Astrocyte (in vitro differentiated cells and primary cell): ENCODE results near the gene CLIP2. TPM values are rescaled to one million over a fixed set of nuclear protein-coding genes. Genes with fewer than 3 reads are reported as not detected.
A peak's percentile ranks its signal among the peaks of the same experiment; 100 is the strongest.

Source experiments
- DNase-seq: peaks from one replicate; pipeline ENCODE4 v3.0.0-alpha.2; 2010; ENCODE audit warnings: low read depth
- FAIRE-seq: peaks from 2 replicates; lab custom pipeline; 2011; peaks lifted over from hg19 to GRCh38; lab: Jason Lieb, UNC
- H2AFZ ChIP-seq: 2 replicates; pipeline ENCODE4 v1.6.0; 2012; ENCODE audit warnings: low read depth, low read length, inconsistent platforms
- H3K27ac ChIP-seq: 2 replicates; pipeline ENCODE4 v1.5.1; 2011; ENCODE audit warnings: low read depth, low read length, inconsistent platforms
- H3K27me3 ChIP-seq: 2 replicates; pipeline ENCODE4 v1.6.0; 2011; ENCODE audit warnings: low read length, inconsistent platforms; ENCODE audit not compliant: insufficient read depth
- H3K36me3 ChIP-seq: 2 replicates; pipeline ENCODE4 v1.5.1; 2011; ENCODE audit warnings: low read length, inconsistent platforms; ENCODE audit not compliant: insufficient read depth
- H3K4me1 ChIP-seq: 2 replicates; pipeline ENCODE4 v1.5.1; 2011; ENCODE audit warnings: low read length, inconsistent platforms; ENCODE audit not compliant: insufficient read depth
- H3K4me2 ChIP-seq: 2 replicates; pipeline ENCODE4 v1.6.0; 2012; ENCODE audit warnings: low read length, inconsistent platforms
- H3K4me3 ChIP-seq: 2 replicates; pipeline ENCODE4 v1.5.1; 2011; ENCODE audit warnings: low read depth, mild to moderate bottlenecking, low read length, inconsistent platforms; ENCODE audit not compliant: insufficient read depth
- H3K79me2 ChIP-seq: 2 replicates; pipeline ENCODE4 v1.6.0; 2012; ENCODE audit warnings: mild to moderate bottlenecking, low read length, inconsistent platforms; ENCODE audit not compliant: insufficient read depth
- H3K9ac ChIP-seq: 2 replicates; pipeline ENCODE4 v1.6.0; 2012; ENCODE audit warnings: mild to moderate bottlenecking, low read length, inconsistent platforms
- H3K9me3 ChIP-seq: 2 replicates; pipeline ENCODE4 v1.5.1; 2012; ENCODE audit warnings: low read depth, mild to moderate bottlenecking, low read length, inconsistent platforms; ENCODE audit not compliant: insufficient read depth
- H4K20me1 ChIP-seq: 2 replicates; pipeline ENCODE4 v1.6.0; 2012; ENCODE audit warnings: low read length, inconsistent platforms; ENCODE audit not compliant: insufficient read depth
- H3K27ac Mint-ChIP-seq: one replicate; pipeline ENCODE4 v1.8.0; 2021; ENCODE audit warnings: mild to moderate bottlenecking, mixed read lengths; ENCODE audit not compliant: unreplicated experiment
- H3K27me3 Mint-ChIP-seq: one replicate; pipeline ENCODE4 v1.8.0; 2021; ENCODE audit warnings: low read depth, mixed read lengths; ENCODE audit not compliant: unreplicated experiment
- H3K36me3 Mint-ChIP-seq: one replicate; pipeline ENCODE4 v1.8.0; 2021; ENCODE audit warnings: low read depth, mixed read lengths; ENCODE audit not compliant: unreplicated experiment
- H3K4me1 Mint-ChIP-seq: one replicate; pipeline ENCODE4 v1.8.0; 2021; ENCODE audit warnings: low read depth, mixed read lengths; ENCODE audit not compliant: unreplicated experiment
- H3K4me3 Mint-ChIP-seq: one replicate; pipeline ENCODE4 v1.8.0; 2021; ENCODE audit warnings: mild to moderate bottlenecking, moderate library complexity, mixed read lengths; ENCODE audit not compliant: unreplicated experiment
- H3K9me3 Mint-ChIP-seq: one replicate; pipeline ENCODE4 v1.8.0; 2021; ENCODE audit warnings: mild to moderate bottlenecking, mixed read lengths; ENCODE audit not compliant: unreplicated experiment
- EZH2 ChIP-seq: IDR thresholded peaks from 2 replicates; pipeline ENCODE4 v1.6.1; 2012; ENCODE audit warnings: mild to moderate bottlenecking, low read length, inconsistent platforms; ENCODE audit not compliant: insufficient read depth
- total RNA-seq: library from RNA; stranded (reverse); gene quantifications from 2 replicates; pipeline ENCODE4 v1.2.1, GENCODE V29; 2021
- TF ChIP-seq, protein P1 (sequence below): IDR thresholded peaks from 2 replicates; pipeline ENCODE4 v1.5.1; 2011; ENCODE audit warnings: low read depth, mild to moderate bottlenecking, inconsistent platforms, low read length, moderate library complexity; ENCODE audit not compliant: insufficient read depth

The CLIP2 gene
- total RNA-seq, 1 donor from 2014 or later = 31.4 TPM

DNA sequence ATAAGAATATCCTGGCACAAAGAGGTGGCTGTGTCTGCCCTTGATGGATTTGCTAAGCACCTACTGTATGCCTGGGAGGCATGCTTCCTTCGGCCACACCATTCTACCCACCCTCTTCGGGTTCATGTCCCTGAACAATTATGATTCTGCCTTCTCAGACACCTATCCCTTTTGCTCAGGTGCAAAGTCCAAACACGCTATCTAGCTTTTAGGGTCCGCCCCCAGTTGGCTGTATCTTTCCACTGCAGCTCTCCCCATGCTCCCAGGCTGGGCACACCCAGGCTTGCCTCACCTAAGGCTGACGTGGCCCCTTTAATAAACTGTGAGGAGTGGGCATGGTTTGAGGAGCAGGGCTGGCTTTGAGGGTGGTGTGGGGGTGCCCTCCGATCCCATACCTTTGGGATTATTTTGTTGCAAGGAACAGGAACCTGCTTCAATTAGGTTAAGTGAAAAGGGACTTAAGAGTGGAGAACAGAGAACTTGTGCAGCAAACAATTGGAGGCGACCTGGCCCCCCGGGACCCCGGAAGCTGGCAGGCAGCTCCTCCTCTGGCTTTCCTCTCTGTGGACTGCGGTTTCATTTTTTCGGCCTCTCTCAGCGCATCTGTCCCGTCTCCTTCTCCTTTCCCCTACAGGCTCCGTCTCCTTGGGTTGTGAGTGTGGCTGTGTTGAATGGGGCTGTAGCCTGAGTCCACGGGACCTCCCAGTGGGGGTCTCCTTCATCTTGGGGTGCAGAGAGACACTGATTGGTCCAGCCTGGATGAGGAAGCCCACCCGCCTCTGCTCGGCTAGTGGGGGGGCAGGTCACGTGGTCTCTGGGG lies 3.8 kb downstream of the CLIP2 start:
- no peak overlapping the region for H3K27ac ChIP-seq
- peak overlapping the region; percentile 15 for H3K4me2 ChIP-seq
- peaks cover 20% of the 10 kb centered on the region for H3K4me1 ChIP-seq
- no peak overlapping the region for H3K9ac ChIP-seq
- Mint-ChIP-seq H3K27me3 (no peaks in the 10 kb centered on the region), H3K9me3 (no peaks in the 10 kb centered on the region), H3K4me1 (peaks cover 6% of the 10 kb centered on the region), H3K4me3 (no peak overlapping the region), H3K36me3 (peaks cover 3% of the 10 kb centered on the region), H3K27ac (no peak overlapping the region)
- H3K4me3 ChIP-seq = no peak overlapping the region
- H2AFZ ChIP-seq = no peak overlapping the region
- no peaks in the 10 kb centered on the region for H3K36me3 ChIP-seq
- DNase-seq (no peak), FAIRE-seq (no peak)
- peaks cover 80% of the 10 kb centered on the region for H3K79me2 ChIP-seq
- no peaks in the 10 kb centered on the region for H3K9me3 ChIP-seq
- peaks cover 79% of the 10 kb centered on the region for H4K20me1 ChIP-seq
- TF ChIP-seq, protein P1, sequence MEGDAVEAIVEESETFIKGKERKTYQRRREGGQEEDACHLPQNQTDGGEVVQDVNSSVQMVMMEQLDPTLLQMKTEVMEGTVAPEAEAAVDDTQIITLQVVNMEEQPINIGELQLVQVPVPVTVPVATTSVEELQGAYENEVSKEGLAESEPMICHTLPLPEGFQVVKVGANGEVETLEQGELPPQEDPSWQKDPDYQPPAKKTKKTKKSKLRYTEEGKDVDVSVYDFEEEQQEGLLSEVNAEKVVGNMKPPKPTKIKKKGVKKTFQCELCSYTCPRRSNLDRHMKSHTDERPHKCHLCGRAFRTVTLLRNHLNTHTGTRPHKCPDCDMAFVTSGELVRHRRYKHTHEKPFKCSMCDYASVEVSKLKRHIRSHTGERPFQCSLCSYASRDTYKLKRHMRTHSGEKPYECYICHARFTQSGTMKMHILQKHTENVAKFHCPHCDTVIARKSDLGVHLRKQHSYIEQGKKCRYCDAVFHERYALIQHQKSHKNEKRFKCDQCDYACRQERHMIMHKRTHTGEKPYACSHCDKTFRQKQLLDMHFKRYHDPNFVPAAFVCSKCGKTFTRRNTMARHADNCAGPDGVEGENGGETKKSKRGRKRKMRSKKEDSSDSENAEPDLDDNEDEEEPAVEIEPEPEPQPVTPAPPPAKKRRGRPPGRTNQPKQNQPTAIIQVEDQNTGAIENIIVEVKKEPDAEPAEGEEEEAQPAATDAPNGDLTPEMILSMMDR = no peak
- TF ChIP-seq EZH2 = no peak
- H3K27me3 ChIP-seq = no peaks in the 10 kb centered on the region

DNA sequence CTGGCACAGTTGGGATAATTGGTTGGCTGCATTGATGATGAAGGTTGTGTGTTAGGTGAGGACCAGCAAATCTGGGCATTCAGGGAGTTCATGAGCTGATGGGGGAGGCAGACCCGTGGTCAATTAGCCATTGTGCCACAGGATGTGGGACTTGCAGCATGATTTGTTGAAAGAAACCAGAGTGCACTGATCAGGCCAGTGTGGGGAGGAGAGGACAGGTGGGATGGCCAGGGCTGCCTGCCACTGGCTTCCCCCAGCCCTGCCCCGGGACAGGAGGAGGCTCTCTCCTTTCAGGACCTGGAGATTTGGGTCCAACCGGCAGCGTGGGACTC lies 4.3 kb downstream of the CLIP2 start:
- Histone ChIP-seq H3K36me3 (no peaks in the 10 kb centered on the region), H3K9me3 (no peaks in the 10 kb centered on the region), H4K20me1 (peaks cover 85% of the 10 kb centered on the region), H3K79me2 (peaks cover 82% of the 10 kb centered on the region), H3K9ac (no peak overlapping the region), H3K27ac (no peak overlapping the region), H3K4me3 (no peak overlapping the region), H2AFZ (no peak overlapping the region), H3K27me3 (no peaks in the 10 kb centered on the region), H3K4me2 (peak overlapping the region; percentile 15), H3K4me1 (peaks cover 15% of the 10 kb centered on the region)
- TF ChIP-seq, protein P1 = no peak
- no peak for TF ChIP-seq EZH2
- no peak overlapping the region for H3K27ac Mint-ChIP-seq
- H3K4me3 Mint-ChIP-seq = no peak overlapping the region
- H3K27me3 Mint-ChIP-seq = no peaks in the 10 kb centered on the region
- H3K9me3 Mint-ChIP-seq = no peaks in the 10 kb centered on the region
- peaks cover 4% of the 10 kb centered on the region for H3K4me1 Mint-ChIP-seq
- no peak for DNase-seq
- no peak for FAIRE-seq
- peaks cover 3% of the 10 kb centered on the region for H3K36me3 Mint-ChIP-seq
